Caco-2 (cell line): ENCODE results near the gene ENO2. TPM values are rescaled to one million over a fixed set of nuclear protein-coding genes. Genes with fewer than 3 reads are reported as not detected.

Experiments used
- BruUV-seq: library from RNA; stranded (reverse); fragments of 400-500 nt; replicated peaks from 2 replicates; lab custom pipeline; 2021; lab: Mats Ljungman, UMichigan
- CTCF ChIA-PET: fragments of 300-600 bp; sonication (Branson Sonifier 250); formaldehyde crosslinking; loops from one replicate; lab custom pipeline; 2022; ENCODE audit warnings: antibody characterized with exemption; lab: Charles Lee
- POLR2A ChIA-PET: fragments of 300-600 bp; sonication (Branson Sonifier 250); formaldehyde crosslinking; loops from one replicate; lab custom pipeline; 2022; ENCODE audit warnings: antibody characterized with exemption; lab: Charles Lee
- DNase-seq, 2 experiments: peaks; one replicate each; pipeline versions ENCODE4 v3.0.0 to v3.0.0-alpha.2; 2020 to 2022
- H3K27me3 ChIP-seq: replicated peaks from 2 replicates; pipeline ENCODE4 v1.6.0; 2011; ENCODE audit warnings: low read length; ENCODE audit not compliant: control insufficient read depth, insufficient read depth
- H3K36me3 ChIP-seq: 2 replicates; pipeline ENCODE4 v1.5.1; 2011; ENCODE audit warnings: low read length; ENCODE audit not compliant: control insufficient read depth, insufficient read depth
- H3K4me1 ChIP-seq: fragments of 250-450 bp; sonication (Bioruptor Pico); 2 replicates; pipeline ENCODE4 v1.5.1; 2020; ENCODE audit warnings: mild to moderate bottlenecking
- H3K4me3 ChIP-seq: 2 replicates; pipeline ENCODE4 v1.5.1; 2011; ENCODE audit warnings: low read depth, mild to moderate bottlenecking, control low read depth, low read length
- H3K9me3 ChIP-seq: fragments of 250-450 bp; sonication (Bioruptor Pico); 2 replicates; pipeline ENCODE4 v1.5.1; 2020; ENCODE audit warnings: mild to moderate bottlenecking, moderate library complexity
- H3K27ac Mint-ChIP-seq: one replicate; pipeline ENCODE4 v1.8.0; 2022; ENCODE audit warnings: mixed read lengths; ENCODE audit not compliant: unreplicated experiment
- H3K27me3 Mint-ChIP-seq: one replicate; pipeline ENCODE4 v1.8.0; 2022; ENCODE audit warnings: mixed read lengths; ENCODE audit not compliant: insufficient read depth, unreplicated experiment
- H3K36me3 Mint-ChIP-seq: one replicate; pipeline ENCODE4 v1.8.0; 2022; ENCODE audit warnings: mild to moderate bottlenecking, mixed read lengths; ENCODE audit not compliant: insufficient read depth, unreplicated experiment
- H3K4me1 Mint-ChIP-seq: one replicate; pipeline ENCODE4 v1.8.0; 2022; ENCODE audit warnings: low read depth, mixed read lengths; ENCODE audit not compliant: unreplicated experiment
- H3K4me3 Mint-ChIP-seq: one replicate; pipeline ENCODE4 v1.8.0; 2022; ENCODE audit warnings: mild to moderate bottlenecking, moderate library complexity, mixed read lengths; ENCODE audit not compliant: unreplicated experiment
- H3K9me3 Mint-ChIP-seq: one replicate; pipeline ENCODE4 v1.8.0; 2022; ENCODE audit warnings: mixed read lengths; ENCODE audit not compliant: unreplicated experiment
- intact Hi-C: fragments of 100-400 bp; cut with micrococcal nuclease; formaldehyde crosslinking; loops from one replicate; pipeline ENCODE4 v1.10.0; 2022; ENCODE audit not compliant: unreplicated experiment
- total RNA-seq: library from RNA; stranded (reverse); gene quantifications from 2 replicates; pipeline ENCODE4 v1.2.3, GENCODE V29; 2022
- TF ChIP-seq, protein P1 (sequence below), 2 experiments: fragments of 200-600 bp in 1 of 2; IDR thresholded peaks; 1 replicate in 1 of 2; 2 replicates in 1 of 2; pipeline versions ENCODE4 v1.5.1 to v1.8.0; 2011 to 2022; ENCODE audit warnings: antibody characterized with exemption in 1 of 2, control low read depth in 1 of 2, inconsistent platforms in 1 of 2, low read depth in 1 of 2, low read length in 1 of 2, mild to moderate bottlenecking in 1 of 2, moderate library complexity in 1 of 2; ENCODE audit not compliant: insufficient read depth in 1 of 2, severe bottlenecking in 1 of 2, unreplicated experiment in 1 of 2

Gene ENO2
- total RNA-seq, 1 experiment from 2014 or later, result 23.2 TPM

DNA sequence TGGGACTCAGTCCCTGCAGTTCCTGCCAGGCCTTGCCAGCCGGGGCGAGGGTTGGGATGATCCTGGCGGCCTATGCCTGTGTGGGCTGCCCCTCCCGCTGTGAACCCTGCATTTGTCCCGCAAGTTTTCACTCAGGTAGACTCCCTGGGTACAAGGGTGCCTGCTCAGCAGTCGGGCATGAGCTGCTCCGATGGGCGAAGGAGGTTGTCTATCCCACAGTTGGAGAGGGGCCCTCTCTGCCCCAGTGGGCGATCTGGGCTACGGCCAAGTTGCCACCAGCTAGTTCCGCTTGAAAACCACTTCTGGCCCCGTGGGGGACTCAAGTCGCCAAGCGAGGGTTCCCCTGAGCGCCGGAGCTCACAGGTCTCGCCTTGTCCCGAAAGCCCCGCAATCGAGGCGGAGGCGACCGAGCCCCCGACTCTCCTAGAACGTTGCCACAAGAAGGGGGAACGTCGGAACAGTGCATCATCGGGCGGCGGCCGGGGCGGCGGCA lies 47.4 kb upstream of the ENO2 start:
- Histone ChIP-seq H3K4me3 (peak overlapping the region; percentile 97), H3K27me3 (no peaks in the 10 kb centered on the region), H3K4me1 (peaks cover 28% of the 10 kb centered on the region), H3K36me3 (peaks cover 18% of the 10 kb centered on the region), H3K9me3 (no peaks in the 10 kb centered on the region)
- ChIA-PET POLR2A (interaction anchor here (0.6 to 5.4 kb wide), 7 partner anchors 14 to 569 kb away, joined by 3 to 102 read pairs (median 3); partner anchors contain the start of genes CDCA3, COPS7A, RNU7-1 and USP5), CTCF (interaction anchor here (0.5 to 4.2 kb wide), 6 partner anchors 15 to 525 kb away, joined by 3 to 68 read pairs (median 5); partner anchors contain the start of genes ATN1, TNFRSF1A, USP5 and ZNF384)
- no peak for DNase-seq
- H3K27me3 Mint-ChIP-seq, result no peaks in the 10 kb centered on the region
- peaks cover 43% of the 10 kb centered on the region for H3K4me1 Mint-ChIP-seq
- peaks cover 99% of the 10 kb centered on the region for H3K36me3 Mint-ChIP-seq
- H3K4me3 Mint-ChIP-seq, result peak overlapping the region; percentile 95
- H3K27ac Mint-ChIP-seq, result peak overlapping the region; percentile 94
- TF ChIP-seq, protein P1, sequence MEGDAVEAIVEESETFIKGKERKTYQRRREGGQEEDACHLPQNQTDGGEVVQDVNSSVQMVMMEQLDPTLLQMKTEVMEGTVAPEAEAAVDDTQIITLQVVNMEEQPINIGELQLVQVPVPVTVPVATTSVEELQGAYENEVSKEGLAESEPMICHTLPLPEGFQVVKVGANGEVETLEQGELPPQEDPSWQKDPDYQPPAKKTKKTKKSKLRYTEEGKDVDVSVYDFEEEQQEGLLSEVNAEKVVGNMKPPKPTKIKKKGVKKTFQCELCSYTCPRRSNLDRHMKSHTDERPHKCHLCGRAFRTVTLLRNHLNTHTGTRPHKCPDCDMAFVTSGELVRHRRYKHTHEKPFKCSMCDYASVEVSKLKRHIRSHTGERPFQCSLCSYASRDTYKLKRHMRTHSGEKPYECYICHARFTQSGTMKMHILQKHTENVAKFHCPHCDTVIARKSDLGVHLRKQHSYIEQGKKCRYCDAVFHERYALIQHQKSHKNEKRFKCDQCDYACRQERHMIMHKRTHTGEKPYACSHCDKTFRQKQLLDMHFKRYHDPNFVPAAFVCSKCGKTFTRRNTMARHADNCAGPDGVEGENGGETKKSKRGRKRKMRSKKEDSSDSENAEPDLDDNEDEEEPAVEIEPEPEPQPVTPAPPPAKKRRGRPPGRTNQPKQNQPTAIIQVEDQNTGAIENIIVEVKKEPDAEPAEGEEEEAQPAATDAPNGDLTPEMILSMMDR (IDR thresholded peaks at IDR 0.05; ENCODE audit: insufficient read depth in 1 of 2, low read depth in 1 of 2, low read length in 1 of 2, severe bottlenecking in 1 of 2, unreplicated experiment in 1 of 2), result no peak
- intact Hi-C loops, result no loop called here
- H3K9me3 Mint-ChIP-seq, result no peaks in the 10 kb centered on the region
- no TSS peak for BruUV-seq

DNA sequence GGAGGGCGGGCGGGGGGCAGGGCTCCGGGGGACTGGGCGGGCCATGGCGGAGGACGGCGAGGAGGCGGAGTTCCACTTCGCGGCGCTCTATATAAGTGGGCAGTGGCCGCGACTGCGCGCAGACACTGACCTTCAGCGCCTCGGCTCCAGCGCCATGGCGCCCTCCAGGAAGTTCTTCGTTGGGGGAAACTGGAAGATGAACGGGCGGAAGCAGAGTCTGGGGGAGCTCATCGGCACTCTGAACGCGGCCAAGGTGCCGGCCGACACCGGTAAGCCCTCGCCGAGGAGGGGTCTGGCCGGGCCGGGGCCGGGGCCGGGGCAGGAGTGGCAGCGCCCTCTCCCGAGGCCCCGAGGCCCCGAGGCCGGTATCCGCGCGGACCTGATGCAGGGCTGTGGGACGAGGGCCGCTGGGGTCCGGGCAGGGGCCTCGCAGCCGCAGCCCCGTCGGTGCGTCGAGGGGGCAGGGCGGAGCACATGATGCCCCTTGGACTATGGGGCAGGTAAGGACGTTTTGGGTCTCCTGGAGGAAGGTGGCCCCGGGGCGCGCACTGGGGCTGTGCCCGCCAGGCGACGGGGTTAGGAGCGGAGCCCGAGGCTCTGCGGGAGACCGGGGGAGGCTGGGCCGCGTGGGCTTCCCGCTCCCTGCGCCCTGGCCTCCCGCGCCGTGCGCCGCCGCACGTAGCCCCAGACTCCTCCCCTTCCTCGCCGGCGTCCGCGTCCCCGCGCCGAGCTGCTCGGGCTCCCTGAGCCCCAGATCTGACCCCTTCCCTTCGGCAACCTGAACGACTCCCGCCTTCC lies 46.8 kb upstream of the ENO2 start, which contains the start of gene TPI1:
TPI1 (plus strand) TSS at position 119 of the 798 bp plus-strand sequence; CDS start at position 155, 36 bp downstream.
- no TSS peak for BruUV-seq
- peak within 1 kb of the TSS; percentile 95 for H3K4me3 Mint-ChIP-seq
- H3K36me3 Mint-ChIP-seq, result peaks cover 99% of the 10 kb centered on the region
- ChIA-PET POLR2A (interaction anchor here (0.7 to 5.4 kb wide), 9 partner anchors 15 to 178 kb away, joined by 3 to 102 read pairs (median 5); partner anchors contain the start of genes CDCA3, COPS7A, RNU7-1 and USP5), CTCF (interaction anchor here (0.5 to 4.2 kb wide), 9 partner anchors 15 to 525 kb away, joined by 3 to 68 read pairs (median 5); partner anchors contain the start of genes ATN1, CDCA3, TNFRSF1A and USP5)
- peak within 1 kb of the TSS; percentile 94 for H3K27ac Mint-ChIP-seq
- peaks cover 31% of the 10 kb centered on the region for H3K4me1 ChIP-seq
- peaks cover 47% of the 10 kb centered on the region for H3K4me1 Mint-ChIP-seq
- H3K9me3 ChIP-seq, result no peaks in the 10 kb centered on the region
- intact Hi-C loops, result loop anchor here (2.0 kb wide), 2 partner anchors 57 to 75 kb away; partner anchors contain the start of gene RNU7-1
- H3K27me3 Mint-ChIP-seq, result no peaks in the 10 kb centered on the region
- peak within 1 kb of the TSS; percentile 97 for H3K4me3 ChIP-seq
- no peaks in the 10 kb centered on the region for H3K9me3 Mint-ChIP-seq
- no peaks in the 10 kb centered on the region for H3K27me3 ChIP-seq
- TF ChIP-seq, protein P1 (IDR thresholded peaks at IDR 0.05; ENCODE audit: insufficient read depth in 1 of 2, low read depth in 1 of 2, low read length in 1 of 2, severe bottlenecking in 1 of 2, unreplicated experiment in 1 of 2), result no peak
- DNase-seq, result peak; percentile 88 to 92
- peaks cover 18% of the 10 kb centered on the region for H3K36me3 ChIP-seq
